Neuronal stem cell (in vitro differentiated cells): Measurements from ENCODE around the gene MED15.

Experiments used
- DNase-seq: peaks from one replicate; pipeline ENCODE4 v3.0.0-alpha.2; 2013; ENCODE audit warnings: low spot score
- H2AFZ ChIP-seq: one replicate; pipeline ENCODE4 v1.6.1; 2013; ENCODE audit warnings: mild to moderate bottlenecking, low read length, inconsistent platforms
- H2AK5ac ChIP-seq: 2 replicates; pipeline ENCODE4 v1.6.1; 2013; ENCODE audit warnings: low read depth, mild to moderate bottlenecking, inconsistent platforms, low read length, moderate library complexity, mixed read lengths
- H2BK120ac ChIP-seq: 2 replicates; pipeline ENCODE4 v1.6.1; 2013; ENCODE audit warnings: low read depth, mild to moderate bottlenecking, inconsistent platforms, low read length, moderate library complexity, mixed read lengths
- H2BK12ac ChIP-seq: one replicate; pipeline ENCODE4 v1.6.1; 2013; ENCODE audit warnings: low read length, inconsistent platforms
- H2BK15ac ChIP-seq: 2 replicates; pipeline ENCODE4 v1.6.1; 2013; ENCODE audit warnings: mild to moderate bottlenecking, low read length, inconsistent platforms, mixed read lengths
- H2BK5ac ChIP-seq: one replicate; pipeline ENCODE4 v1.6.1; 2013; ENCODE audit warnings: inconsistent platforms, mild to moderate bottlenecking, low read length, moderate library complexity
- H3K14ac ChIP-seq: one replicate; pipeline ENCODE4 v1.6.1; 2013; ENCODE audit warnings: low read length, inconsistent platforms
- H3K18ac ChIP-seq: 2 replicates; pipeline ENCODE4 v1.6.1; 2013; ENCODE audit warnings: low read length, inconsistent platforms
- H3K23ac ChIP-seq: 2 replicates; pipeline ENCODE4 v1.6.1; 2013; ENCODE audit warnings: low read depth, mild to moderate bottlenecking, mixed read lengths, low read length, inconsistent platforms; ENCODE audit not compliant: poor library complexity
- H3K27ac ChIP-seq: replicated peaks from 3 replicates; pipeline ENCODE4 v1.5.1; 2013; ENCODE audit warnings: low read length, inconsistent platforms
- H3K27me3 ChIP-seq, 3 experiments: 2 replicates each; pipeline ENCODE4 v1.6.1; 2013; ENCODE audit warnings: low read length in 3 of 3, mild to moderate bottlenecking in 2 of 3, inconsistent platforms in 1 of 3, low read depth in 1 of 3, mixed read lengths in 1 of 3, moderate library complexity in 1 of 3; ENCODE audit not compliant: control insufficient read depth in 3 of 3, insufficient read depth in 3 of 3
- H3K36me3 ChIP-seq, 2 donors: replicated peaks in 1 of 2; 2 replicates each; pipeline ENCODE4 v1.6.1; 2013; ENCODE audit warnings: low read length in 2 of 2; ENCODE audit not compliant: control insufficient read depth in 2 of 2, insufficient read depth in 2 of 2
- H3K4ac ChIP-seq: 2 replicates; pipeline ENCODE4 v1.6.1; 2013; ENCODE audit warnings: inconsistent platforms, mild to moderate bottlenecking, low read length, moderate library complexity
- H3K4me1 ChIP-seq, 2 donors: 1 replicate in 1 of 2; 2 replicates in 1 of 2; pipeline ENCODE4 v1.6.1; 2013; ENCODE audit warnings: low read length in 2 of 2, low read depth in 1 of 2; ENCODE audit not compliant: control insufficient read depth in 2 of 2, insufficient read depth in 1 of 2
- H3K4me2 ChIP-seq: one replicate; pipeline ENCODE4 v1.6.1; 2013; ENCODE audit warnings: mild to moderate bottlenecking, low read length, inconsistent platforms; ENCODE audit not compliant: insufficient read depth, poor library complexity, severe bottlenecking
- H3K4me3 ChIP-seq, 2 donors: 2 replicates each; pipeline ENCODE4 v1.5.1; 2013; ENCODE audit warnings: low read length in 2 of 2, mild to moderate bottlenecking in 2 of 2, inconsistent platforms in 1 of 2, moderate library complexity in 1 of 2
- H3K79me1 ChIP-seq: one replicate; pipeline ENCODE4 v1.6.1; 2013; ENCODE audit warnings: low read depth, mild to moderate bottlenecking, inconsistent platforms, low read length, moderate library complexity
- H3K9ac ChIP-seq: one replicate; pipeline ENCODE4 v1.6.1; 2013; ENCODE audit warnings: mild to moderate bottlenecking, low read depth, low read length, inconsistent platforms; ENCODE audit not compliant: poor library complexity
- H3K9me3 ChIP-seq, 2 donors: replicated peaks in 1 of 2; 2 replicates each; pipeline versions ENCODE3 to v1.6.1; 2013; ENCODE audit warnings: low read length in 2 of 2, mild to moderate bottlenecking in 2 of 2, inconsistent platforms in 1 of 2, low read depth in 1 of 2, mixed read lengths in 1 of 2, moderate library complexity in 1 of 2; ENCODE audit not compliant: control insufficient read depth in 2 of 2, insufficient read depth in 1 of 2
- H4K8ac ChIP-seq: one replicate; pipeline ENCODE4 v1.6.1; 2013; ENCODE audit warnings: low read depth, mild to moderate bottlenecking, inconsistent platforms, low read length, moderate library complexity
- H4K91ac ChIP-seq: one replicate; pipeline ENCODE4 v1.6.1; 2013; ENCODE audit warnings: low read length, low read depth, mild to moderate bottlenecking, inconsistent platforms; ENCODE audit not compliant: poor library complexity
- WGBS, 2 donors: extraction: QIAGEN DNeasy Blood & Tissue Kit; methylation state at CpG; one replicate each; pipeline ENCODE4 v1.1.7; 2013; ENCODE audit warnings: missing lambda C conversion rate in 2 of 2, mixed read lengths in 1 of 2; ENCODE audit not compliant: insufficient read length in 2 of 2, insufficient replicate concordance in 1 of 2; ENCODE audit errors: extremely low coverage in 2 of 2; 5-methylcytosine and 5-hydroxymethylcytosine counted together

The MED15 gene

DNA sequence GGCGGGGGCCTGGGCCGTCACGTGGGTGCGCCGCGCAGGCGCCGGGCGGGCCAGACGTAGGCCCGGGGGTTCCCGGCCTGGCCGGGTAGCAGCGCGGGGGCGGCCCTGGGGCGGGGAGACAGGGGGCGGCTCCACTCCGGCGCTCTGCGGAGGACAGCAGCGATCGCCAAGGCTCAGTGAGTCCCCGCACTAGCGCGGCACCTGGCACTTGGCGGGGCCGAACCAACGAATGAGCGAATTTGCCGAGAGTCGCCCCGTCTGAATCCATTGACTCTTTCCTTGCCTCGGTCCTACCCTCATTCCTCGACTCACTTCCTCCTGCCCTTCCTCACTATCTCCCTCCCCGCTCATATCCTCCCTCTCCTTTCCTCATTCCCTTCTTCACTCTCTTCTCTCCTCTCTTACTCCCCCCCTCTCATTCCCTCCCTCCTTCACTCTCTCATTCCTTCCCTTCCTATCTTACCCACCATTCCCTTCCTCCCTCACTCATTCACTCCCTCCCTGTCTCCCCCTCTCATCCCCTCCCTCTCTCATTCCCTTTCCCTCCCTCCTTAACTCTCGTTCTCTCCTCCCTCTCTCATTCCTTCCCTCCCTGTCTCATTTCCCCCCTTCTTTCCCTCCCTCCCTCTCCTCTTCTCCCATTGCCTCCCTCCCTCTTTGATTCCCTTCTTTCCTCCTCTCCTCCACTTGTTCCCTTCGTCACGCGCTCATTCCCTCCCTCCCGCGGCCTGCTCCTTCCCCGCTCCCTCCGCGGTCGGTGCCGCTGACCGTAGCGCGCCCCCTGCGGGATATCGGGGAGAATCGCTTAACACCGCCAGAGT, 11.3 kb upstream of the MED15 start:
- Histone ChIP-seq H3K36me3 (peaks cover 5 to 19% of the 10 kb centered on the region in 2 donors), H3K4me3 (peak overlapping the region; percentile 64 to 82), H2BK12ac (no peak overlapping the region), H2AK5ac (no peak overlapping the region), H2BK120ac (no peak overlapping the region), H3K9me3 (no peaks in the 10 kb centered on the region), H4K8ac (no peak overlapping the region), H3K27ac (peak overlapping the region; percentile 84), H4K91ac (no peak overlapping the region), H3K4ac (no peak overlapping the region), H3K9ac (peak overlapping the region; percentile 85), H3K27me3 (peaks cover 0 to 5% (median 0%) of the 10 kb centered on the region in 3 experiments), H3K4me2 (peak overlapping the region; percentile 77), H2BK5ac (peak overlapping the region; percentile 95), H2BK15ac (peak overlapping the region; percentile 83), H3K23ac (peak overlapping the region; percentile 99), H2AFZ (peak overlapping the region; percentile 90), H3K18ac (peak overlapping the region; percentile 98), H3K14ac (peak overlapping the region; percentile 82), H3K79me1 (peaks cover 15% of the 10 kb centered on the region), H3K4me1 (peaks cover 3 to 7% of the 10 kb centered on the region in 2 donors)
- DNase-seq: peak; percentile 89
- 100% methylated on average over 2 of the region's 54 CpGs; no CpG with 5 or more reads in 1 of the 2 donors for WGBS, 2 donors

DNA sequence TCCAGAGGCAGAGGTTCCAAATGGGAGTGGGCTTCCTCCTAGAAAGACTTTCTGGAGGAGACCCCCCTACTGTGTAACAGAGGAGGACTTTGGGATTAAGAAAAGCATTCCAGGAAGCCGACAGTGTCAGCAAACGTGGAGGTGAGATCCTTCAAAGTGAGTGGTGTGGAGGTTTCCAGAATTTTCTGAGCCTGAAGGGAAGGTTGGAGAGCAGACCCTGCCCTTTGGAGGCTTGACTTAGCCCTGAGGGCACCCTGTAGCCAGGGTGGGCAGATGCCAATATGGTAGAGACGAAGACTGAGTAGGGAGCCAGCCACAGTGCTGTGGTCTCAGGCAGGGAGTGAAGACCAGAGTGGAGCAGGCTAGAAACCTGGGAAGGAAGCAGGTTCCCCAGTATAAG, 10.0 kb upstream of the MED15 start:
- no peak overlapping the region for H3K14ac ChIP-seq
- peak overlapping the region; percentile 52 for H3K23ac ChIP-seq
- no peak overlapping the region for H2BK15ac ChIP-seq
- H4K91ac ChIP-seq: no peak overlapping the region
- no peak for DNase-seq
- H3K36me3 ChIP-seq: peaks cover 7 to 26% of the 10 kb centered on the region in 2 donors
- H3K4me1 ChIP-seq: peaks cover 3 to 7% of the 10 kb centered on the region in 2 donors
- H2BK120ac ChIP-seq: no peak overlapping the region
- H2BK5ac ChIP-seq: no peak overlapping the region
- peak overlapping the region; percentile 6 for H2AK5ac ChIP-seq
- no peaks in the 10 kb centered on the region for H3K9me3 ChIP-seq
- H2BK12ac ChIP-seq: no peak overlapping the region
- no peak overlapping the region for H2AFZ ChIP-seq
- peaks cover 11% of the 10 kb centered on the region for H3K79me1 ChIP-seq
- no peak overlapping the region for H3K9ac ChIP-seq
- no peak overlapping the region for H3K27ac ChIP-seq
- no peak overlapping the region for H3K4me3 ChIP-seq
- H4K8ac ChIP-seq: no peak overlapping the region
- H3K18ac ChIP-seq: no peak overlapping the region
- WGBS, 2 donors: no CpG with 5 or more reads among the region's 3 CpGs
- peaks cover 0 to 5% (median 0%) of the 10 kb centered on the region in 3 experiments for H3K27me3 ChIP-seq
- no peak overlapping the region for H3K4ac ChIP-seq
- H3K4me2 ChIP-seq: no peak overlapping the region

DNA sequence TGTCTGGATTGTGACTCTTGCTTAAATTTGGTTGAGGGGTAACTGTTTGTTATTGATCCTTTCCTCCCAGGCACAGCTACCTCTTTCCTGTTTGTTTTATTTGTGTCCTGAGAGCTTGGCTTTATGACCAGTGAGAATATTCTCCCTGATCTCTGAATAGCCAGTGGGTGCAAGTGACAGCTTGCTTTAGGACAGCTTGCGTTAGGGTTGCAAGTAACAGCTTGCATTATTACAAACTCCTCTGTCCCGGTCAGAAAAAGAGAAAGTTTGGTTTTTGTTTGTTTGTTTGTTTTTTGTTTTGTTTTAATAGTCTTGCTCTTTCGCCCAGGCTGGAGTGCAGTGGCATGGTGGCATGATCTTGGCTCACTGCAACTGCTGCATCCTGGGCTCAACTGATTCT, 8.5 kb upstream of the MED15 start:
- no peak overlapping the region for H4K91ac ChIP-seq
- H3K27me3 ChIP-seq: peaks cover 0 to 5% (median 0%) of the 10 kb centered on the region in 3 experiments
- H3K18ac ChIP-seq: no peak overlapping the region
- no CpG with 5 or more reads among the region's 3 CpGs for WGBS, 2 donors
- no peak overlapping the region for H2AK5ac ChIP-seq
- H3K23ac ChIP-seq: no peak overlapping the region
- no peak overlapping the region for H2BK15ac ChIP-seq
- H2AFZ ChIP-seq: no peak overlapping the region
- H3K27ac ChIP-seq: no peak overlapping the region
- no peak overlapping the region for H3K4me3 ChIP-seq
- peaks cover 8% of the 10 kb centered on the region for H3K79me1 ChIP-seq
- DNase-seq: no peak
- H2BK5ac ChIP-seq: no peak overlapping the region
- no peak overlapping the region for H2BK12ac ChIP-seq
- no peak overlapping the region for H3K4ac ChIP-seq
- no peak overlapping the region for H3K9ac ChIP-seq
- peaks cover 3 to 7% of the 10 kb centered on the region in 2 donors for H3K4me1 ChIP-seq
- no peaks in the 10 kb centered on the region for H3K9me3 ChIP-seq
- no peak overlapping the region for H2BK120ac ChIP-seq
- no peak overlapping the region for H4K8ac ChIP-seq
- no peak overlapping the region for H3K4me2 ChIP-seq
- H3K36me3 ChIP-seq: peaks cover 7 to 26% of the 10 kb centered on the region in 2 donors
- H3K14ac ChIP-seq: no peak overlapping the region

DNA sequence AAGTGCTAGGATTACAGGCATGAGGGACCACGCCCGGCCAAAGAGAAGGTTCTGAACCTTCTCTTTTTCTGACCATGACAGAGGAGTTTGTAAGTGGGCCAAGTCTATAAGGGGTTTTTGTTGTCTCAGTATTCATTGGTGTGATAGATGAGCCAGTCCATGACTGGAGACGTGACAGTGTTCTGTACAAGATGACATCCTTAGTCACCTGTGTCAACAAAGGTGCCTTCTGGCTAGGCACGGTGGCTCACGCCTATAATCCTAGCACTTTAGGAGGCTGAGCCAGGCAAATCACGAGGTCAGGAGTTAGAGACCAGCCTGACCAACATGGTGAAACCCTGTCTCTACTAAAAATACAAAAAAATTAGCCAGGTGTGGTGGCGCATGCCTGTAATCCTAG, 7.6 kb upstream of the MED15 start:
- Histone ChIP-seq H3K36me3 (peaks cover 7 to 26% of the 10 kb centered on the region in 2 donors), H3K14ac (no peak overlapping the region), H3K4me3 (no peak overlapping the region), H2BK15ac (no peak overlapping the region), H4K8ac (no peak overlapping the region), H3K4me1 (peaks cover 3 to 7% of the 10 kb centered on the region in 2 donors), H2AK5ac (no peak overlapping the region), H3K23ac (no peak overlapping the region), H2BK12ac (no peak overlapping the region), H3K27me3 (peaks cover 0 to 2% (median 0%) of the 10 kb centered on the region in 3 experiments), H3K18ac (no peak overlapping the region), H3K79me1 (peaks cover 8% of the 10 kb centered on the region), H2BK5ac (no peak overlapping the region), H3K9ac (no peak overlapping the region), H2BK120ac (no peak overlapping the region), H3K9me3 (no peaks in the 10 kb centered on the region), H3K4me2 (no peak overlapping the region), H3K27ac (no peak overlapping the region), H3K4ac (no peak overlapping the region), H4K91ac (no peak overlapping the region), H2AFZ (no peak overlapping the region)
- no CpG with 5 or more reads among the region's 7 CpGs for WGBS, 2 donors
- DNase-seq: no peak
